ENCODE measurements around the gene ELAC2. TPM values are rescaled to one million over a fixed set of nuclear protein-coding genes. Genes with fewer than 3 reads are reported as not detected.

The ELAC2 gene
- 69.9 and 73.1 TPM in 2 replicates for total RNA-seq
- polyA plus RNA-seq (2012): 51.4 TPM

- peak; percentile 99 for DNase-seq (ENCODE audit: low read depth)
These were observed at the start of gene ELAC2 for GRCh38 chr17:13017655-13018459. ELAC2 (minus strand) TSS chr17:13018027; CDS start chr17:13017947, 80 bp downstream.

- no peak for DNase-seq (ENCODE audit: low read depth)
These were observed 47.2 kb upstream of the ELAC2 start for GRCh38 chr17:13065032-13065431.

- no peak for DNase-seq (ENCODE audit: low read depth)
These were observed 37.3 kb upstream of the ELAC2 start for GRCh38 chr17:13055131-13055530.

GRCh38 chr17:13054666-13055065 lies 36.8 kb upstream of the ELAC2 start:
- no peak for DNase-seq (ENCODE audit: low read depth)

GRCh38 chr17:13051915-13052314 lies 34.1 kb upstream of the ELAC2 start:
- no peak for DNase-seq (ENCODE audit: low read depth)

- DNase-seq (ENCODE audit: low read depth): no peak
These were observed 29.3 kb upstream of the ELAC2 start for GRCh38 chr17:13047011-13047606.

GRCh38 chr17:13046361-13046760 lies 28.5 kb upstream of the ELAC2 start:
- no peak for DNase-seq (ENCODE audit: low read depth)

- DNase-seq (ENCODE audit: low read depth): no peak
These were observed 26.8 kb upstream of the ELAC2 start for GRCh38 chr17:13044572-13045065.

- no peak for DNase-seq (ENCODE audit: low read depth)
These were observed 21.3 kb upstream of the ELAC2 start for GRCh38 chr17:13038931-13039665.

- DNase-seq (ENCODE audit: low read depth): no peak
These were observed 18.9 kb upstream of the ELAC2 start for GRCh38 chr17:13036751-13037150.

- DNase-seq (ENCODE audit: low read depth): no peak
These were observed 17.6 kb upstream of the ELAC2 start for GRCh38 chr17:13035420-13035819.

- peak; percentile 61 for DNase-seq (ENCODE audit: low read depth)
These were observed 14.0 kb upstream of the ELAC2 start for GRCh38 chr17:13031718-13032350.

- peak; percentile 70 for DNase-seq (ENCODE audit: low read depth)
These were observed 12.9 kb upstream of the ELAC2 start for GRCh38 chr17:13030459-13031300.

GRCh38 chr17:13030056-13030455 lies 12.2 kb upstream of the ELAC2 start:
- no peak for DNase-seq (ENCODE audit: low read depth)

GRCh38 chr17:13029340-13029739 lies 11.5 kb upstream of the ELAC2 start:
- no peak for DNase-seq (ENCODE audit: low read depth)

GRCh38 chr17:13027246-13027645 lies 9.4 kb upstream of the ELAC2 start:
- no peak for DNase-seq (ENCODE audit: low read depth)

GRCh38 chr17:13025687-13026086 lies 7.9 kb upstream of the ELAC2 start:
- DNase-seq (ENCODE audit: low read depth): no peak

GRCh38 chr17:13025258-13025627 lies 7.4 kb upstream of the ELAC2 start:
- DNase-seq (ENCODE audit: low read depth): no peak

GRCh38 chr17:13024526-13025257 lies 6.9 kb upstream of the ELAC2 start:
- DNase-seq (ENCODE audit: low read depth): peak; percentile 75

- DNase-seq (ENCODE audit: low read depth): no peak
These were observed 6.2 kb upstream of the ELAC2 start for GRCh38 chr17:13024016-13024415.
